GM13977 (cell line): ENCODE results near the gene LRRC45.

Experiments
- DNase-seq: peaks from one replicate; pipeline ENCODE4 v3.0.0; 2012; ENCODE audit warnings: low spot score
- in situ Hi-C: fragments of 300-500 bp; cut with MboI; formaldehyde crosslinking; loops from one replicate; pipeline ENCODE4 v1.12.0; 2022; ENCODE audit warnings: low sequenced_read_pairs, low pct_unique_long_range_greater_than_20kb, mixed read lengths, inconsistent platforms; ENCODE audit not compliant: unreplicated experiment
- TF ChIP-seq, protein P1 (sequence below): IDR thresholded peaks from 2 replicates; pipeline ENCODE4 v1.5.1; 2012; ENCODE audit warnings: mild to moderate bottlenecking, control low read depth; ENCODE audit not compliant: insufficient read depth; ENCODE audit errors: extremely low read depth, missing control alignments

Gene LRRC45

DNA sequence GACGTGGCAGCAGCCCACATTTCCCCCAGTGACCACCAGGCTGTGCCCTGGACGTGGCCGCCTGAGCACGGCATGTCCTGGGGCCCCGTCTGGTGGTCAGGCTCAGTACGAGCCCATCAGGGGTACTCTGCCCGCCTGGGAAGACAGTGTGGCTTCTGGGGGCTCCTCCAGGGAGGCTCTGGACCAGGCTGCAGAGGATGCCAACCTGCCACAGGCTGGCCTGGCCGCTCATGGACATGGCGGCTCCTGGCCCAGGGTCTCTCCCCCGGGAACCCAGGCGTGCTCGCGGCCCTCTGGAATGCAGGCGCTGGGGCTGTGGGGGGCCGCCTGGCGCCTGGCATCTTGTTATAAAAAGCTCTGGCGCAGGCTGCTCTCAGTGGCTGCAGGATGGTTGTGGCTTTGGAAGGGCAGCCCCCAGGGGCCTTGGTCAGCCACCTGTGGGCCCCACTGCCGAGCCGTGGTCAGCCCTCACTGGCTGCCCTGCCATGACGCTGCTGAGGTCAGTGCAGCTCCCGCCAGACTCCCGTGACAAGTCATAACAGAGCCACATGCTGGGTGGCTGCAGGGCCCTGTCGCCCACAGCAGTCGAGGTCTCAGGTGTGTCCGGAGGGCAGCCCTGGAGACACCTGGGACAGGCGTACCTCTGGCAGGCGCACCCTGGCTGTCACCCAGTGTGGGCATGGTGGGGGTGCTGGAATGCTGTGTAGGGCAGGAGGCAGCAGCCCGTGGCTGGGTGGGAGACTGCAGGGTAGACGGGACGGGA lies 15.4 kb upstream of the LRRC45 start:
- in situ Hi-C loops: no loop called here
- TF ChIP-seq, protein P1, sequence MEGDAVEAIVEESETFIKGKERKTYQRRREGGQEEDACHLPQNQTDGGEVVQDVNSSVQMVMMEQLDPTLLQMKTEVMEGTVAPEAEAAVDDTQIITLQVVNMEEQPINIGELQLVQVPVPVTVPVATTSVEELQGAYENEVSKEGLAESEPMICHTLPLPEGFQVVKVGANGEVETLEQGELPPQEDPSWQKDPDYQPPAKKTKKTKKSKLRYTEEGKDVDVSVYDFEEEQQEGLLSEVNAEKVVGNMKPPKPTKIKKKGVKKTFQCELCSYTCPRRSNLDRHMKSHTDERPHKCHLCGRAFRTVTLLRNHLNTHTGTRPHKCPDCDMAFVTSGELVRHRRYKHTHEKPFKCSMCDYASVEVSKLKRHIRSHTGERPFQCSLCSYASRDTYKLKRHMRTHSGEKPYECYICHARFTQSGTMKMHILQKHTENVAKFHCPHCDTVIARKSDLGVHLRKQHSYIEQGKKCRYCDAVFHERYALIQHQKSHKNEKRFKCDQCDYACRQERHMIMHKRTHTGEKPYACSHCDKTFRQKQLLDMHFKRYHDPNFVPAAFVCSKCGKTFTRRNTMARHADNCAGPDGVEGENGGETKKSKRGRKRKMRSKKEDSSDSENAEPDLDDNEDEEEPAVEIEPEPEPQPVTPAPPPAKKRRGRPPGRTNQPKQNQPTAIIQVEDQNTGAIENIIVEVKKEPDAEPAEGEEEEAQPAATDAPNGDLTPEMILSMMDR: no peak

DNA sequence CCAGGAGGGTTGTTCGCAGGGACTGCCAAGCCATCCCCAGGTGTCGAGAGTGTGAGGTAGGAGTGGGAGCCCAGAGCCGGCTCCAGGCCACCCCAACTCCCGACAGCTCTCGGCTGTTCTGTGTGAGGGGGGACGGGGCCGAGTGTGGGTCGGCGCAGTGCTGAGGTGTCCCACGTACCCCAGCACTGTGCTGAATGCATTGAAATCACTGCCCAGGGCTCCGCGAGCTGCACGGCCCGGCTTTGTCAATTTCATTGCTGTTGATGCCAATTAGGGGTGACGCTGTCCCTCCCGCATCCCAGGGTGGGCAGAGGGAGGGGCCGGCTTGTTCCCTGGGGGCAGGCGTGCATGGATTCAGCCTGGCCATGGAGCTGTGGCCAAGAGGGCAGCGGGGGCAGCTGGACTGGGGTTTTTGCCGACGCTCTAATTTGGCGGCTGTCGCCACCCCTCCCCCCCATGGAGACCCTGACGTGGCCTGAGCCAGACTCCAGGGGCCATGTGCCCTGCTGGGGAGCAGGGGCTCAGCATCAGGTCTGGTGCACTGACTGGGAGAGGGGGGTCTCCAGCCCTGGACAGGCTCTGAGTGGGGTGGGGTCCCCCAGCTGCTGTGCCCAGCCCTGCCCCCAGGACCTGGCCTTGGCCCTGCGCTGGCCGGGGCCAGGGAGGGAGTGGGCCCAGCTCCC lies 14.7 kb upstream of the LRRC45 start:
- in situ Hi-C loops: no loop called here
- TF ChIP-seq, protein P1: no peak
- no peak for DNase-seq

More for the DNA sequence above, 15.4 kb upstream of the LRRC45 start:
- no peak for DNase-seq

DNA sequence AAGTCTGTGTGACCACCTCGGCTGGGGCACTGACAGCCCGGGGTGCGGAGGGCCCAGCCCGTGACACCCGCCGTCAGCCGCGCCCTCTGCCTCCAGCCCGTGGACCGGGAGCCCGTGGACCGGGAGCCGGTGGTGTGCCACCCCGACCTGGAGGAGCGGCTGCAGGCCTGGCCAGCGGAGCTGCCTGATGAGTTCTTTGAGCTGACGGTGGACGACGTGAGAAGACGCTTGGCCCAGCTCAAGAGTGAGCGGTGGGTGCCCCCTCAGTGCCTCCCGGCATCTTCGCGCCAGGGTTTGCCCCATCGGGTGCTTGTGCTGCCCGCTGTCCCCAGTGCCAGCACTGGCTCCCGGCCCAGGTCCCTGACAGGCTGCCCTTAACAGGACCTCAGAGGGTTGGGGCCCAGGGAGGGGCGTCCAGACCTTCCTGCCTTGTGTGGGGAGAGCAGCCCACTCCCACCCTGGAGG lies 14.1 kb upstream of the LRRC45 start:
- DNase-seq: no peak
- in situ Hi-C loops: no loop called here
- TF ChIP-seq, protein P1: no peak

DNA sequence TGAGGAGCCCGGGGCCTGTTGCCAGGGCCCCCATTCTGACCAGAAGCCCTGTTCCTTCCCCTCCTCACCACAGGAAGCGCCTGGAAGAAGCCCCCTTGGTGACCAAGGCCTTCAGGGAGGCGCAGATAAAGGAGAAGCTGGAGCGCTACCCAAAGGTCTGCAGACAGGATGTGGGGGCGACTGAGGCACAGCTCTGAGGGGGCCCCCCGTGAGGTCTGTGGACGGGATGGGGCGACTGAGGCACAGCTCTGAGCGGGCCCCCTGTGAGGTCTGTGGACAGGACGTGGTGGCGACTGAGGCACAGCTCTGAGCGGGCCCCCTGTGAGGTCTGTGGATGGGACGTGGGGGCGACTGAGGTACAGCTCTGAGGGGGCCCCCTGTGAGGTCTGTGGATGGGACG lies 13.7 kb upstream of the LRRC45 start:
- DNase-seq: no peak
- in situ Hi-C loops: no loop called here
- TF ChIP-seq, protein P1: no peak

DNA sequence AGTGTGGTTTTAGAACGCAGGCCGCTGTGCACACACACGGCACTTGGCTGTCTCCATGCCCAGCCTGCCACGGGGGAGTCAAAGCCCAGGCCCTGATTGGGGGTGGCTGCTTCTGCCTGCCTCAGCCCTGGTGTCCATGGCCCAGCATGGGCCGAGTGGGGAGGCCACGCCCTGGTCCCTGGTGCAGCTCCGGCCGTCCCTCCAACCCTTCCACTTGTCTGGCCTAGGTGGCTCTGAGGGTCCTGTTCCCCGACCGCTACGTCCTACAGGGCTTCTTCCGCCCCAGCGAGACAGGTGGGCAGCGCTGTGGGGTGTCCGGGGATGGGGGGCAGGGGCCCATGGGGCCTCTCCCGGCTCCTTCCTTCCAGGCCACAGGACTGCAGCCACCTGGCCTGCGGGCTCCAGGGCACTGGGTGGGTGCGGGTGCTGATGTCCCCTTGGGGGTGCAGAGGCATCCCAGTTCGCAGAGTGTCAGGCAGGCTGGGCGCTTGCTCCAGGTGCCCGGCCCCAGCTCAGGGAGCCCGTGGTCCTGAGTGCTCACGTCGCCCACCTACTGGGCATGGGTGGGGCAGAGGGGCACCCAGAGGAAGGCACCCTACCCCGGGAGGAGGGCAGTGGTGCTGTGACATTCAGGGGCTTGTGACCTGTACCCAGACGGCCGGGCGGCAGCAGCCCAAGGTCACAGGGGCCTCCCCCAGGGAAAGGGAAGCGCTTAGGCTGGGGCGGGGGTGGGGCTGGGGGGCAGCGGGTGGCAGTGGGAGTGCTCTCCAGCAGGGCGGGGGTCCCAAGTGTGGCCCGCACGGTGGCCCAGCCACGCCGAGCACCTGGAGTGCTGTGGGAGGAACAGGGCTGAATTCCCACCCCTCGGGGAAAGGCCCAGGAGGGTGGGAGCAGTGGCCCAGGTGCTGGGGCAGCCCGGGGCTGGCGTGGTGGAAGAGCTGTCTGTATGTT lies 12.3 kb upstream of the LRRC45 start:
- in situ Hi-C loops: no loop called here

More for the DNA sequence above, 12.3 kb upstream of the LRRC45 start:
- DNase-seq: no peak
- TF ChIP-seq, protein P1: no peak
